T follicular helper cell (primary cell): Measurements from ENCODE around the gene EPHB2.

Source experiments
- DNase-seq: peaks from one replicate; pipeline ENCODE4 v3.0.0-alpha.2; 2020; ENCODE audit warnings: low read depth

EPHB2 gene

GRCh38 chr1:22722901-22723550, 12.4 kb downstream of the EPHB2 start:
- DNase-seq, result no peak

- DNase-seq, result no peak
These were observed 17.2 kb downstream of the EPHB2 start for GRCh38 chr1:22727873-22728272.

- DNase-seq, result no peak
These were observed 18.2 kb downstream of the EPHB2 start for GRCh38 chr1:22728751-22729399.

GRCh38 chr1:22729400-22729773, 18.7 kb downstream of the EPHB2 start:
- no peak for DNase-seq

GRCh38 chr1:22729912-22730311, 19.3 kb downstream of the EPHB2 start:
- no peak for DNase-seq

- DNase-seq, result no peak
These were observed 21.5 kb downstream of the EPHB2 start for GRCh38 chr1:22731924-22732720.

- DNase-seq, result no peak
These were observed 23.0 kb downstream of the EPHB2 start for GRCh38 chr1:22733643-22734042.

GRCh38 chr1:22736501-22737080, 26.0 kb downstream of the EPHB2 start:
- no peak for DNase-seq

- no peak for DNase-seq
These were observed 26.9 kb downstream of the EPHB2 start for GRCh38 chr1:22737374-22738068.

GRCh38 chr1:22738069-22738435, 27.4 kb downstream of the EPHB2 start:
- DNase-seq, result no peak

- DNase-seq, result no peak
These were observed 27.9 kb downstream of the EPHB2 start for GRCh38 chr1:22738522-22738921.

- DNase-seq, result no peak
These were observed 29.2 kb downstream of the EPHB2 start for GRCh38 chr1:22739648-22740385.

- DNase-seq, result no peak
These were observed 30.5 kb downstream of the EPHB2 start for GRCh38 chr1:22741118-22741517.

GRCh38 chr1:22745669-22746585, 35.3 kb downstream of the EPHB2 start:
- no peak for DNase-seq

- DNase-seq, result no peak
These were observed 36.5 kb downstream of the EPHB2 start for GRCh38 chr1:22747021-22747734.

GRCh38 chr1:22747735-22748073, 37.1 kb downstream of the EPHB2 start:
- no peak for DNase-seq

- DNase-seq, result no peak
These were observed 38.9 kb downstream of the EPHB2 start for GRCh38 chr1:22749503-22749902.

- DNase-seq, result no peak
These were observed 39.5 kb downstream of the EPHB2 start for GRCh38 chr1:22749919-22750684.

GRCh38 chr1:22750685-22751051, 40.0 kb downstream of the EPHB2 start:
- no peak for DNase-seq
